HG02981 (cell line): Measurements from ENCODE around the gene MYOF.

Source experiments
- ATAC-seq: cut with Tn5 transposase; IDR thresholded peaks from one replicate; pipeline ENCODE4 v1.9.1; 2021; ENCODE audit warnings: mild to moderate bottlenecking, moderate library complexity; ENCODE audit not compliant: unreplicated experiment

MYOF gene

GRCh38 chr10:93261961-93262610 is 220.0 kb downstream of the MYOF start:
- no peak for ATAC-seq

GRCh38 chr10:93261089-93261488 is 221.0 kb downstream of the MYOF start:
- no peak for ATAC-seq

DNA sequence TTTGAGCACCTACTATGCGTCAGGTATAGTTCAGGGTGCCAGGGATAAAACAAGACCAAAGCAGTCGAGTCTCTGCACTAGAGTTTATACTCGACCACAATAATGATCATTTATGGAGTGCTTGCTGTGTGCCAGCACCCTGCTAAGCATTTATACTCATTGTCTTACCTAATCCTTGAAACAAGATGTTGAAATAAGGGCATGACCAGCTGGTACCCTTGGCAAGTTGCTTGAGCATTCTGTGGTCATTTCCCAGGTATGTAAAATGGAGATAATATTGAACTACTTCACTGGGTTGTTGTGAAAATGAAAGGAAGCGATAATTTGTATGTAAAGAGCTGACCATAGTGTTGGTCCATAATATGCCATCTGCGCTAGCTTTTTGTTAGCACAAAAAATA is 223.0 kb downstream of the MYOF start:
- ATAC-seq = no peak
